Daoy (cell line): ENCODE data around the gene HAO2. TPM values are rescaled to one million over a fixed set of nuclear protein-coding genes. Genes with fewer than 3 reads are reported as not detected.

Source experiments
- DNase-seq: peaks from one replicate; pipeline ENCODE4 v3.0.0-alpha.2; 2015; ENCODE audit warnings: low read depth
- total RNA-seq: library from RNA; depleted of rRNA; stranded (reverse); fragments of >200 nt; shearing (Covaris generic); gene quantifications from 2 replicates; pipeline ENCODE4 v1.2.3, GENCODE V29; 2014

HAO2 gene
- total RNA-seq, 1 experiment from 2014 or later, result not detected

- DNase-seq, result no peak
Observed at GRCh38 chr1:119379117-119379516, 10.5 kb downstream of the HAO2 start.

- DNase-seq, result no peak
Observed at GRCh38 chr1:119380304-119380703, 11.7 kb downstream of the HAO2 start.

- no peak for DNase-seq
Observed at GRCh38 chr1:119380983-119381662, 12.5 kb downstream of the HAO2 start.

GRCh38 chr1:119384591-119384990 is 16.0 kb downstream of the HAO2 start:
- DNase-seq, result no peak

GRCh38 chr1:119385650-119386049 is 17.1 kb downstream of the HAO2 start:
- DNase-seq, result no peak

GRCh38 chr1:119387858-119388257 is 19.3 kb downstream of the HAO2 start:
- DNase-seq, result no peak

GRCh38 chr1:119388450-119388849 is 19.9 kb downstream of the HAO2 start:
- DNase-seq, result no peak

GRCh38 chr1:119390526-119390925 is 21.9 kb downstream of the HAO2 start:
- DNase-seq, result no peak

- no peak for DNase-seq
Observed at GRCh38 chr1:119391749-119392148, 23.2 kb downstream of the HAO2 start.

- no peak for DNase-seq
Observed at GRCh38 chr1:119394085-119394484, 25.5 kb downstream of the HAO2 start.

GRCh38 chr1:119396982-119397381 is 28.4 kb downstream of the HAO2 start:
- DNase-seq, result no peak

- no peak for DNase-seq
Observed at GRCh38 chr1:119397986-119398385, 29.4 kb downstream of the HAO2 start.

- no peak for DNase-seq
Observed at GRCh38 chr1:119404736-119405135, 36.2 kb downstream of the HAO2 start.

GRCh38 chr1:119409731-119410130 is 41.1 kb downstream of the HAO2 start:
- DNase-seq, result peak; percentile 30

GRCh38 chr1:119410961-119411360 is 42.4 kb downstream of the HAO2 start:
- DNase-seq, result no peak

- no peak for DNase-seq
Observed at GRCh38 chr1:119414950-119415349, 46.4 kb downstream of the HAO2 start, which contains the start of gene HSD3B2. TSS of gene HSD3B2 (plus strand) at chr1:119415150. CDS start at chr1:119415420, 270 bp downstream.

- no peak for DNase-seq
Observed at GRCh38 chr1:119416006-119416640, 47.5 kb downstream of the HAO2 start.

- no peak for DNase-seq
Observed at GRCh38 chr1:119419109-119419508, 50.5 kb downstream of the HAO2 start.

GRCh38 chr1:119420638-119421037 is 52.1 kb downstream of the HAO2 start:
- no peak for DNase-seq

GRCh38 chr1:119422631-119423030 is 54.0 kb downstream of the HAO2 start:
- DNase-seq, result no peak

- no peak for DNase-seq
Observed at GRCh38 chr1:119428991-119429390, 60.4 kb downstream of the HAO2 start.

- no peak for DNase-seq
Observed at GRCh38 chr1:119429687-119430086, 61.1 kb downstream of the HAO2 start.

- no peak for DNase-seq
Observed at GRCh38 chr1:119430486-119430885, 61.9 kb downstream of the HAO2 start.

- DNase-seq, result peak; percentile 22
Observed at GRCh38 chr1:119431836-119432235, 63.3 kb downstream of the HAO2 start.
